Right renal cortex interstitium (tissue), 3 donors: ENCODE data around the gene FADD. TPM values are rescaled to one million over a fixed set of nuclear protein-coding genes. Genes with fewer than 3 reads are reported as not detected.
A peak's percentile ranks its signal among the peaks of the same experiment; 100 is the strongest.
"Not testable (repeated sequence)": the region's sequence is repeated elsewhere in the genome, so short reads cannot be mapped to it uniquely, and the experiment has no call there.

ENCODE experiments used
- DNase-seq, 3 donors: peaks; one replicate each; pipeline ENCODE4 v3.0.0-alpha.2; 2013; ENCODE audit warnings: low read depth in 3 of 3, low spot score in 2 of 3
- polyA plus RNA-seq, 3 donors: library from polyadenylated mRNA; unstranded; fragments of 120-200 nt; gene quantifications; one replicate each; pipeline ENCODE4 v1.2.1, GENCODE V29; 2013; ENCODE audit not compliant: insufficient read length in 3 of 3

The FADD gene
- polyA plus RNA-seq, 3 donors = 16.3 to 18.3 (median 17.3) TPM

DNA sequence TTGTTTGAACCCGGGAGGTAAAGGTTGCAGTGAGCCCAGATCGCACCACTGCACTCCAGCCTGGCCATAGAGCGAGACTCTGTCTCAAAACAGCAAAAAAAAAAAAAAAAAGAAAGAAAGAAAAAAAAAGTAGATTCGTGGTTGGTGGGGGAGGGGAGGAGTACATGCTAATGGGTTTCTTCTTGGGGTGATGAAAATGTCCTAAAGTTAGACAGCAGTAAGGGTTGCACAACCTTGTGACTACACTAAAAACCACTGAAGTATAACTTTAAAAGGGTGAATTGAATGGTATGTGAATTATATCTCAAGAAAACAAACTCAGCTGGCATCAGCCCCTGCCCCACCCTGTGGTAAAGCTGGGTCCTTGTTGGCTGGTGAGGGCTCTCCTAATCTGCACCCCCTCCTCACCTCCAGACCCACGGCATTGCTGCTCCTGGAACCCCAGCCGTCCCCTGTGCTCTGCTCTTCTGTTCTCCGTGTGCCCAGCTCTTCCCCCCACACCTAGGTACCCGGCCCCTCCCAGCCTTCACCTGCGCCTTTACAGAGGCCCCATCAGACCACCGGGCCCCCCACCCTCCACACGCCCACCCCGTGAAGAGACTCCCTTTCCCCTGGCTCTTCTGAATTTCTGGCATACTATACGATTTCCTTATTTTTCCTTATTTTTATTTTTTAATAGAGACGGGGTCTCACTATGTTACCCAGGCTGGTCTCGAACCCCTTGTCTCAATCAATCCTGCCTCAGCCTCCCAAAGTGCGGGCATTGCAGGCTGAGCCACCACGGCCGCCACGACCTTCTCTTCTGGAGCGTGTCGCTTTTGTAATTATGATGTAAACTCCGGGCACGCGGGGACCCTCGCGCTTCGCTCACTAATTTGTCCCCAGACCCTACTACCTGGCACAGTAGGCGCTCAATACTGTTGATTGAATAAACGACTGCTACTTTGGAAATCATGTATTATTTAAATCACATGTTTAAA lies 924 bp upstream of the FADD start:
- no peak for DNase-seq

DNA sequence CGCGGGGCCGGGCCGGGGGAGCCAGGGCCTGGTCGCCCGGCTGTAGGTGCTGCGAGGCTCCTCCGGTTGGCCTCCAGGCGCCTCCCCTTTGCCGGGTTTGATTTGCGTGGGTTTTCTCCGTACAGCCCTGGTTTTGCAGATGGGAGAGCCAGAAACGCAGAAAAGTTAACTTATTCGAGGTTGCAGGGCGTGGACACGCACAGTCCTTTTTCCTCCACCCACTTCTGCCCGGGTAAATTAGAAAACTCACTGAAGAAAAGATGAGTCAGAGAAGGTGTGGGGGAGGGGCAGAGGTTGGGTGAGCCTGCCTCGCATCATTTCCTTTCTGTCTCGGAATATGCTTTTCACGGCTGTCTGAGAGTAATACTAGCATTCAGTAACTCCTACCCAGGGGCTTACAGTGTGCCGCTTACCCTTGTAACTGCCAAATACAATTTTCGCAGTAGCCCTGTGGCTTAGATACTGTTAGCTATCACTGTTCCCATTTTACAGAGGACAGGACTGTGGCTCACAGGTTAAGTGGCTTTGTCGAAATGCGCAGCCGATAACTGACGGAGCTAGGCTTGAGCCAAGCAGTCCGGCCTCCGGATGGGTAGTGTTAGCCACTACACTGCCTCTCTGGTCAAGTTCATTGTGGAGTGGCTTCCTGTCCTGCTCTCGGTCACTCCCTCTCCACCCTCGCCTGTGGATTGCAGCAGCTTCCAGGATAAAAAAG lies 812 bp downstream of the FADD start:
- peak in 1 of 3 donors; percentile 21 for DNase-seq

DNA sequence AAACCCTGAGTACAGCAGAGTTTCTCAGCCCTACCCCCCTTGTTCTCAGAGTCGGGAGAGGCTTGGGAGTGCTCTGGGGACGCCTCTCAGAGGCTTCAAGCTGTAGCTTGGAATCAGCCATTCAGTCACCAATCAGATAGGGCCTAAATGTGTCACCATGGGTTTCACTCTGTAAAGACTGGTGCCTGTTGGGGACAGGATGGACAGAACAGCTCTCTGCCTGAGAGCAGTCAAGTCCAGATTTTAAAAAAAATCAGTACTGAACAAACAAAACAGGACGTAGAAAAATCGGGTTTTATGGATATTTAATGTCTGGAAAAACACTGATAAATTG lies 1.3 kb downstream of the FADD start:
- DNase-seq = no peak

DNA sequence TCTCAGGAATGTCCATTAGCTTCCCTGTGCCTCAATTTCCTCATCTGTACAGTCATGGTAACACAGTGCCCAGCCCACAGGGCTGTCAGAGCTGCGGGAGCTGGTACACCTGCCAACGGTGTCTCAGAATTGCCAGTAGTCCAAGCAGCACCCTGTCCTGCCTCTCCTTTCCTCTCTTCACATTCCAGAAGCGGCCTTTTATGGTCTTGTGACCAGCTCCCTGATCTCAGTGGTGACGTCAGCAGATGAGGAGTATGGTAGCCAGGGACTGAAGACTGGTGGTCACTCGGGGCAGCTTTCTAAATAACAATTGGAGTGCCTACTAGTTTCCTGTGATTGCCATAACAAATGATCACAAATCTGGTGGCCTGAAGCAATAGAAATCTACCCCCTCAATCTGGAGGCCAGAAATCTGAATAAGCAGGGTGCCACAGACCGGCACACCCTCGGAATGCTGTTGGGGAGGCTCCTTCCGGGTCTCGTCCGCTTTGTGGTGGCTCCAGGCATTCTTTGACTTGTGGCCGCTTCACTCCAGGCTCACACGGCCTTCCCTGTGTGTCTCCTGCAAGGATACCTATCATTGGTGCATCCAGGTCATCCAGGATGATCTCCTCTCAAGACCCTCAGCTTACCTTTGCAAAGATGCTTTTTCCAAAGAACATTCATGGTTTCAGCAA lies 2.1 kb downstream of the FADD start:
- no peak for DNase-seq

DNA sequence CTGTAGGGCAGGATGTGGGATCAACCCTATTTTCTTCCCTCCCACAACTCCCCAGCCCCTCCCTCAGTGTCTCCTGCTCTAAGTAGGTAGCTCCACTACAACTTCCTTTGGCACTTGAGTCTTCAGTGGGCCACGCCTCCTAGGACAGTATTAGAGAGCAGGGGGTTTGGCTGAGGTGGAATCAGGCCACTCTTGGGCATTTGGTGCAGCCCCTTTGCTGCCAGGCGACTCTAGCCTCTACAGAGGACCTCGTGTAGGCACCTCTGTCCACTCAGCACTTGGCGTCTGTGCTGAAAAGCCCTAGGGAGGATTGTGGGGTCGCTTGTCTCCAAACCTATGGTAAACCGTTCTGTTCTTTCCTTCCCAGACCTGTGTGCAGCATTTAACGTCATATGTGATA lies 2.7 kb downstream of the FADD start:
- no peak for DNase-seq

DNA sequence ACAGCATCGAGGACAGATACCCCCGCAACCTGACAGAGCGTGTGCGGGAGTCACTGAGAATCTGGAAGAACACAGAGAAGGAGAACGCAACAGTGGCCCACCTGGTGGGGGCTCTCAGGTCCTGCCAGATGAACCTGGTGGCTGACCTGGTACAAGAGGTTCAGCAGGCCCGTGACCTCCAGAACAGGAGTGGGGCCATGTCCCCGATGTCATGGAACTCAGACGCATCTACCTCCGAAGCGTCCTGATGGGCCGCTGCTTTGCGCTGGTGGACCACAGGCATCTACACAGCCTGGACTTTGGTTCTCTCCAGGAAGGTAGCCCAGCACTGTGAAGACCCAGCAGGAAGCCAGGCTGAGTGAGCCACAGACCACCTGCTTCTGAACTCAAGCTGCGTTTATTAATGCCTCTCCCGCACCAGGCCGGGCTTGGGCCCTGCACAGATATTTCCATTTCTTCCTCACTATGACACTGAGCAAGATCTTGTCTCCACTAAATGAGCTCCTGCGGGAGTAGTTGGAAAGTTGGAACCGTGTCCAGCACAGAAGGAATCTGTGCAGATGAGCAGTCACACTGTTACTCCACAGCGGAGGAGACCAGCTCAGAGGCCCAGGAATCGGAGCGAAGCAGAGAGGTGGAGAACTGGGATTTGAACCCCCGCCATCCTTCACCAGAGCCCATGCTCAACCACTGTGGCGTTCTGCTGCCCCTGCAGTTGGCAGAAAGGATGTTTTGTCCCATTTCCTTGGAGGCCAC lies 3.3 kb downstream of the FADD start:
- no peak for DNase-seq

DNA sequence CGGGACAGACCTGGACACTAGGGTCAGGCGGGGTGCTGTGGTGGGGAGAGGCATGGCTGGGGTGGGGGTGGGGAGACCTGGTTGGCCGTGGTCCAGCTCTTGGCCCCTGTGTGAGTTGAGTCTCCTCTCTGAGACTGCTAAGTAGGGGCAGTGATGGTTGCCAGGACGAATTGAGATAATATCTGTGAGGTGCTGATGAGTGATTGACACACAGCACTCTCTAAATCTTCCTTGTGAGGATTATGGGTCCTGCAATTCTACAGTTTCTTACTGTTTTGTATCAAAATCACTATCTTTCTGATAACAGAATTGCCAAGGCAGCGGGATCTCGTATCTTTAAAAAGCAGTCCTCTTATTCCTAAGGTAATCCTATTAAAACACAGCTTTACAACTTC lies 3.9 kb downstream of the FADD start:
- DNase-seq = no peak

DNA sequence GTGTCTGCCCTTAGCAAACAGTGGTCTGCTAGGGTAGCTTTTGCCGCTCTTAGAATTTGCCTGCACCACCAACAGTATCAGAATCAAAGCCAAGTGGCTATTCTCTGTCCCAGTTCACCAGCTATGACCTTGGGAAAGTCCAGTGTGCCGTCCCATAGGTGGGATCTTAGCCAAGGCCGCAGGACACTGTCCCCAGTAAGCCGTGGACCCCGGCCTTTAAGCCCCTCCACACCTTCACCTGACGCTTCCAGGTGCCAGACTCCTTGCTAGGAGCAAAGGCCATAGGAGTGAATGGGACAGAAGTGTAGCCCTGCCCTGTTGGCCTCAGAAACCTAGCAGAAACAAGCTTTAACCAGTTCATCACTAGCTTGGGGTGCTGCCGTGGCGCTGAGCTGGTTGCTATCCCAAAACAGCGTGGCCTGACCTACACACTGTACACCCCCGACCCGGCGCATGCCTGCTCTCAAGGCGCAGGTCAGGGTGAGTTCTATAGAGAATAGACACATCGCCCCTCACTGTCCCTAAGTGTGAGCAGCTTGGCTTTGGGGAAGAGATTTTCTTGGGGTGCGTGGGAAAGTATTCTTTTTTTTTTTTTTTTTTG lies 4.5 kb downstream of the FADD start:
- DNase-seq = no peak

DNA sequence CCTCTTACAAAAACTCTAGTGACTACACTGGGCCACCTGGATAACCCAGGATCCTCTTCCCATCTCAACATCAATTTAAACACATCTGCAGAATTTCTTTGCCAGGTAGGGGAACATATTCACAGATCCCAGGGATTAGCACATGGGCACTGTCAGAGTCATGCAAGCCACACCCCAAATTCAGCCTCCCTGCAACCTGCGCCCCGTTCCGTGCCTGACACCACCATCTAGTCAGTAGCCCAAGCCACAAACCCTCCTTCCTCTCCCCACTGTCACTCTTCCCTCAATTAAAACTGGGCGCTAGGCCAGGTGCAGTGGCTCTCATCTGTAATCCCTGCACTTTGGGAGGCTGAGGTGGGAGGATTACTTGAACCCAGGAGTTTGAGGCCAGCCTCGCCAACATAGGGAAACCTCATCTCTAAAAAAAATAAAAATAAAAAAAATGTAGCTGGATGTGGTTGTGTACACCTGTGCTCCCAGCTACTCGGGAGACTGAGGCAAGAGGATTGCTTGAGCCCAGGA lies 6.4 kb downstream of the FADD start:
- no peak for DNase-seq

DNA sequence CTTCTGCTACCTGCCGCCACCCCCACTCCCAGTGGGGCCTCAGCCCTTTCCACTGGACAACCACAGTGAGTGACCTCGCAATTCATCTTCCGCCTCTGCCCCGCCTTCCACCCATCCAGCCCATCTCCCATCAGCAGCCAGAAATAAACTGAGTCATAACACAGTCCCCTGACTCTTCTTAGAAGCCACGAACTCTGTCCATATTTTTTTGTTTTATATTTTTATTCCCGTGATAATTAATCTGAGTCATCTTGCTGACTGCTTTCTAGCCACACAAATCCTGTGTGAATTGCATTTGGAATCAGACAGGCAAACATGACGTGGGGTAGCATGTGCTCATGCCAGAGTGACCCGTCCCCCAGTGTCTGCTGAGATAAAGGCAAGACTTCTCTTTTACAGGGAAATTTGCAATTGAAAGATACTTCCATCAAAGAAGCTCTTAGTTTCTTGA lies 7.0 kb downstream of the FADD start:
- DNase-seq = no peak

DNA sequence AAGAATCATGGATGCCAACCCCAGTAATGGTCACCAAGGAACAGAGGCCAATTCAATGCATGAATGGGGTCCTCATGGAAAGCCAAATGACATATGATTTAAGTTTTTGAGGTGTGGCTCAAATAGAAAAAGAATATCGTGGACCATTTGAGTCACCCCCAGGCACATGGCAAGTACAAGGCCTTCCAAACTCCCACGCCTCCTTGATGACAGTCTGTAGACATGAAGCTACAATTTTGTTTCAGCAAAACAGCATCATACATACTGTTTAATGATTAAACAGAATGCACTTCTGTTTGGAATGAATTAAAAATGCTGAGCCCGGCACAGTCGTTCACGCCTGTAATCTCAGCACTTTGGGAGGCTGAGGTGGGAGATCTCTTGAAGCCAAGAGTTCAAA lies 7.4 kb downstream of the FADD start:
- no peak for DNase-seq

DNA sequence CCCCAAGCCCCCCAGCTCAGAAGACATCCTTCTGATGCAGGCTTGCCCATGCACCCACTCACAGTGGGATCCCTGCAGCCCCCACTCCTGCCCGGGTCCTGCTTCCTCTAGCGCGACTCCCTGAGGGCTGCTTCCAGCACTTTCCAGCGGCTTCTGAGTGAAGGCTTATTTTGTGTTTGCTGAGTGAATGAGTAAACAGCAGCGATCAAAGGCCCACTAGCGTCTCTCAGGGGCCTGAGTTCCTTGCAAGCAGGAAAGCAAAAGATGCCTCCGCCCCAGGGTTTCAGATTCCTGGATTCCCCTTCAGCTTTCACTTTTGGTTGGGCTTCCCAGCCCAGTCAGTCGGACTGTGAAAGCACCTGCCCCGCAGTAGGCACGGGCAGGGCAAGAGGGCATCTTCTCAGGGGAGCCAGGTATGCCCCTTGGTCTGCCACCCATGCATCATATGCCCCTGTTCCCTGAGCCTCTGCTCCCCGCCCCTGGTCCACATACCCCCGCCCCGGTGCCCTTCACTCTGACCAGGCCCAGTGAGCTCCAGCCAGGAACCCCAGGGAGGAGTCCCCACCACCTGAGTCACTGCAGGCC lies 9.2 kb downstream of the FADD start:
- no peak for DNase-seq

DNA sequence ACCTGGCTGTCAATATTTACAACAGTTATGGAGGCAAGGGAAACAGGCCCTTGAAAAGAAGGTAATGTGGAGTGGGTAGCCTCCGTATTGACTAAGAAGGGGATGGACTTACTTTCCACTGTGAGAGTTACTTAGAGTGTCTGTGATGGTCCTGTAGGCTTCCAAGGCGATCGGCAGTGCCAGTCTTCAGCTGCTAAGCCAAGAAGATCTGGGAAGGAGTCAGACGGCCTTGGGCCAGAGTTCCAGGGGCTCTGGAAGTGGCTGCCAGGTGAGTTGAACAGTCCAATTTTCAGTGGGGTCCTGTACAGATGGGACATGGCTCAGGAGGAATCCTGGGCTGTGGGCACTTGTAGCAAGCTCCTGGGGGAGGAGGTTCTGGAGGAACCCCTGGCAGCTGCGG lies 14.3 kb downstream of the FADD start:
- not testable (repeated sequence) for DNase-seq

DNA sequence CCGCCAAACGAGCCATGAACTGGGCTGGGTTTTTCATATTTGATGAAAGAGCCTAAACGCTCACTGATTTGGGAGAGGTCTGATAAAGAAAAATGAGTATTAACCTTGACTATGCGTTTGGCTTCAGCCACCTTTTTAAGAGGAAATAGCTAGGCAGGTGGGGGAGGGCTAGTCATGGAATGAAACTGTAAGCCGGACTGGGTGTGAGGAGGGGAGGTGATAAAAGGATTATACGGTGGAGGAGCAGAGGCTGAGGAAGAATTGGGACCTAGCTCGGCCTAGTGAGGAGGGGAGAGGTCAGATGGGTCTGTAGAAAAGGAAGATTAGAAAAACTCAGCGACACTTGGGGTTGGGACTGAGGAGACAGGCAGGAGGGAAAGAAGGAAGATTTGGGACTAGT lies 15.0 kb downstream of the FADD start:
- DNase-seq = not testable (repeated sequence)

DNA sequence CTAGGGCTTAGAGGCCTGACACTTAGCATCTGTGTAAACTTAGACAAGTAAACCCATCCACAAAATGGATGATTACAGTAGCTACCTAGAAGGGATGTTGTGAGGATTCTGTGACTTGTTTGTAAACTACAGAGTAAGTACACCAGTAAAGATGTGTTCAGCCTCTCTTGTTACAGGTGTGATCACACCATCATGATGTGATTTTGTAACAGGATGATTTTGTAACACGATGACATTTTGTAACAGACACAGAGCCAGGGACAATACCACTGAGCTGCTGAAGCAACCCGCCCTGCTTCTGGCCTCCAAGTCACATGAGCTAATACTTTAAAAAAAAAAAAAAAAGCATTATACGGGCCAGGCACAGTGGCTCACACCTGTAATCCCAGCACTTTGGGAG lies 17.0 kb downstream of the FADD start:
- DNase-seq = no peak

DNA sequence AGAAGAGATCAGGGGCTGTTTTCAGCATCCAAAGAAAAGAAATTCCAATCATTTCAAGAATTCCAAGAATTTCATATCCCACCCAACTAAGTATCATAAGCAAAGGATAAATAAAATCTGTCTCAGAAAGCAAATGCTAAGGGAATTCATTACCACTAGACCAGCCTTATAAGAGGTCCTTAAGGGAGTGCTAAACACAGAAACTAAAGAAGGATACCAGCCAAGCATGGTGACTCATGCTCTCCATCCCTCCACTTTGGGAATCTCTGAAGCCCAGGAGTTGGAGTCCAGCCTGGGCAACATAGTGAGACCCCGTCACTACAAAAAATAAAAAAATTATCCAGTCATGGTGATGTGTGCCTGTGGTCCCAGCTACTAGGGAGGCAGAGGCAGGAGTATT lies 17.8 kb downstream of the FADD start:
- DNase-seq = no peak

DNA sequence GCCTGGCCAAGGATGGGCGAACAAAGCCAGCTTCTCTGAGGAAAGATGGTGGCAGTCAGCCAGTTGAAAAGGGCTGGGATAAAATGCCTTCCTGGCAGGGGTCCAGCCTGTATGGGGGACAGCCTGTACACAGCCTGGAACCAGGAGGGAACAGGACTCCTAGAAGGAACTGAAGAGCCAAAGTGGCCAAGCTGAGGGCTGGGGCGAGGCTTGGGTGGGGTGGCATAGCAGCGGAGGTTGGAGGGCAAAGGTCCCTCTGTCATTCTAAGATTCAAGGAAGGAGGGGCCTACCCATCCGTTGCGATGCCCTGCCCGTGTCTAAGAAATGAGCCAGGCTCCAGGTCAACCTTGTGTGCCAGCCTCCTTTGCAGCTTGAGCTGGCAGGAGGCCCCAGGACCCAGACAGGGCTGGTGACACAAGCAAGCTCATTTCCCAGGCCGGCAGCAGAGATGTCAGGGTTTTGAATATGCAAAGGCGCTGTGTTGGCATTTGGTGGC lies 22.6 kb downstream of the FADD start:
- DNase-seq = no peak

DNA sequence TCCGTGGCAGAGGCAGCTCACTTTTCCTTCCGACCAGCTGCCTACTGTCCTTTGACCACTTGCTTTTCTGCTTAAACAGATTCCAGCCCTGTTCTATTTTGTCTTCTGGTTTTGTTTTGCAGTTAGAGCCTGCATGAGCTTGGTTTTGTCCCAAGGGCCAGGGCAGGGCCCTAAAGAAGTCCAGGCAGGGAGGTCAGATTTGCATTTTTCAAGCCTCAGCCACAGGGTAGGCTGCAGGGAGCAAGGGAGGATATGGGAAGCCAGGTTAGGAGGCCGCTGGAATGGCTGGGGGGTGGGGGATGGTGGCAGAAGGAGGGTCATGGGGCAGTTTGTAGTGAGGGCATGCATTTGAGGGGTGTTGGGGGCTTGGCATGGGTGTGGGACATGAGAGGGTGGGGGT lies 23.1 kb downstream of the FADD start:
- no peak for DNase-seq

DNA sequence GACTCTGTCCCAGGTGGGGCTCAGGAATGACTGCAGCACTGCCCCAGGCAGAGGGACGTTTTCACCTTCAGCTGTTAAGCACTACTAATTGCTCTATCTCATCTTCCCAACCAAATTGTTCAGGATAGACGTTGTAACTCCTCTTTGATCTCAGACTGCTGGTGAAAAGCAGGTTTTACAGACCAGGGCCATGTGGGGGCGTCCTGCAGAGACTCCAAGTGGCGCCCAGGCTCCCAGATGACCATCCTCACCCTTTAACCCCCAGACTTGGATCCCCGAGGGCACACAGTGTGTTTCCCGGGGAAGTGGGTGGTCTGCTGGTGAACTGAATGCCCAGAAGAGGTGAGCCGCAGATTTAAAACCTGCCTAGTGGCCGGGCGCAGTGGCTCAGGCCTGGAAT lies 23.9 kb downstream of the FADD start:
- no peak for DNase-seq

DNA sequence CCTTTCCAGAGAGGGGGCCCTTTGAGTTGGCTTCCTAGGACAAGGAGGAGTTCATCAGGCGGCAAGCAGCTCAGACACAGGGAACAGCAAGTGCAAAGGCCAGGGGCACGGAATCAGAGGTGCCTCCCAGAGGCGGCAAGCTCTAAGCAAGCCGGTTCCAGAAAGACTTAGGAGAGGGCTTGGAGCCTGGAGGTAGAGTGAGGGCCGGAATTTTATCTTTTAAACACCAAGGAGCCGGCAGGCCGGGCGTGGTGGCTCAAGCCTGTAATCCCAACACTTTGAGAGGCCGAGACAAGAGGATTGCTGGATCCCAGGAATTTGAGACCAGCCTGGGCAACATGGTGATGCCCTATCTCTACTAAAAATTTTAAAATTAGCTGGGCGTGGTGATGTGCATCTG lies 26.6 kb downstream of the FADD start:
- no peak for DNase-seq
